ENCODE data around the gene SYDE2.

SYDE2 gene

GRCh38 chr1:85121744-85122143 is 79.1 kb downstream of the SYDE2 start:
- no peak for DNase-seq (ENCODE audit: low spot score)

GRCh38 chr1:85118751-85119150 is 82.1 kb downstream of the SYDE2 start:
- DNase-seq (ENCODE audit: low spot score), result no peak

GRCh38 chr1:85116856-85117255 is 84.0 kb downstream of the SYDE2 start:
- no peak for DNase-seq (ENCODE audit: low spot score)

GRCh38 chr1:85115933-85116332 is 84.9 kb downstream of the SYDE2 start:
- no peak for DNase-seq (ENCODE audit: low spot score)

- no peak for DNase-seq (ENCODE audit: low spot score)
Observed at GRCh38 chr1:85111695-85112094, 89.1 kb downstream of the SYDE2 start.

GRCh38 chr1:85109475-85109874 is 91.3 kb downstream of the SYDE2 start:
- no peak for DNase-seq (ENCODE audit: low spot score)
